NB4 (cell line): ENCODE measurements around the gene CDADC1.

Experiments used
- CTCF ChIP-seq: IDR thresholded peaks from one replicate; pipeline ENCODE4 v1.5.1; 2012; ENCODE audit warnings: low read depth, low read length
- POLR2A ChIP-seq: IDR thresholded peaks from 2 replicates; pipeline ENCODE4 v1.6.1; 2011; ENCODE audit warnings: mild to moderate bottlenecking; ENCODE audit not compliant: insufficient read length; ENCODE audit errors: extremely low read depth
- TF ChIP-seq, protein P1 (sequence below): IDR thresholded peaks from 2 replicates; pipeline ENCODE4 v1.6.1; 2011; ENCODE audit warnings: low read depth, low read length

DNA sequence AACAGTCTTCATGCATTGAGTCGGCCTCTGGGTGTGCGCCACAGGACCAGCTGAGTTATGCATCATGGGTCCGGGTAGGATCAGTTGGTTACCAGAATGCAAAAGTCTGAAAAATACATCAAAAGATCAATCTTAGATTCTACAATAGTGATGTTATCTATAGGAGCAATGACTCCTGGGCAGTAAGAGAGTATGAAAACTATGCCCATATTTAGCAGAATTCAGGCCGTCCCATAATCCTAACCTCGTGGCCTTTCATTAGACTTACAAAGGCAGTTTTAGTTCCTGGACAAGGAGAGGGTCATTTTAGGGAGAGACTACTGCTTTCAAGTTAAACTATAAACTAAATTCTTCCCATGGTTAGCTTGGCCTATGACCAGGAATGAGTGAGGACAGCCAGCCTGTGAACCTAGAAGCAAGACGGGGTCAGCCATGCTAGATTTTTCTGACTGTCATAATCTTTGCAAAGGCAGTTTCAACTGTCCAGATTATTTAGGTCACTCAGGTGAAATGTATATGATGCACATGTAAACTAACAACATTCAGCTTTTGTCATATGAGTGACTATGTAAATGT is 11.8 kb upstream of the CDADC1 start:
- TF ChIP-seq CTCF (no peak), POLR2A (no peak)
- TF ChIP-seq, protein P1, sequence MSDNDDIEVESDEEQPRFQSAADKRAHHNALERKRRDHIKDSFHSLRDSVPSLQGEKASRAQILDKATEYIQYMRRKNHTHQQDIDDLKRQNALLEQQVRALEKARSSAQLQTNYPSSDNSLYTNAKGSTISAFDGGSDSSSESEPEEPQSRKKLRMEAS = no peak
